ENCODE results near the gene CADPS2.

DNA sequence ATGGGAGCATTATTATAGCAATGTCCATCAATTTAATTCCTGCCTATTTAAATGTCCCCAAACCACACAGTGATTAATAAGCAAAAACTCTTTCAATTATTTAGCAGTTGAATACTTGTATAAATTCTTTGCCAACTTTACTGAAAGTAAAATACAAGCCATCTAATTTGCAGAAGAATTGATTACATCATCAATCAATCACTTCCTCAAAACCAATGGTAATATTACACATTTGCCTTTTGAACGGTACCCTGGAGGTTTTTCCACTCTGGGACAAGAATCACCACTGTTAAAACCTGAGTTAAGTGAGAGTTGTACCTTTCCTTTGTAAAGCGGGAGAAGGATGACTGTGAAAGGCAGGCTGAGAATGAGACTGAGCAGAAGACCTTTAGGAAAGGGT, 280.3 kb downstream of the CADPS2 start:
- TF ChIP-seq, protein P1, sequence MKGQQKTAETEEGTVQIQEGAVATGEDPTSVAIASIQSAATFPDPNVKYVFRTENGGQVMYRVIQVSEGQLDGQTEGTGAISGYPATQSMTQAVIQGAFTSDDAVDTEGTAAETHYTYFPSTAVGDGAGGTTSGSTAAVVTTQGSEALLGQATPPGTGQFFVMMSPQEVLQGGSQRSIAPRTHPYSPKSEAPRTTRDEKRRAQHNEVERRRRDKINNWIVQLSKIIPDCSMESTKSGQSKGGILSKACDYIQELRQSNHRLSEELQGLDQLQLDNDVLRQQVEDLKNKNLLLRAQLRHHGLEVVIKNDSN (IDR thresholded peaks at IDR 0.05), result no peak
- TF ChIP-seq, protein P2, sequence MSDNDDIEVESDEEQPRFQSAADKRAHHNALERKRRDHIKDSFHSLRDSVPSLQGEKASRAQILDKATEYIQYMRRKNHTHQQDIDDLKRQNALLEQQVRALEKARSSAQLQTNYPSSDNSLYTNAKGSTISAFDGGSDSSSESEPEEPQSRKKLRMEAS (IDR thresholded peaks at IDR 0.05), result no peak
- TF ChIP-seq RAD21 (IDR thresholded peaks at IDR 0.05; ENCODE audit: low read depth) (no peak), TEAD4 (IDR thresholded peaks at IDR 0.05) (no peak), YY1 (IDR thresholded peaks at IDR 0.05; ENCODE audit: low read depth) (no peak), EGR1 (IDR thresholded peaks at IDR 0.05) (no peak), CEBPB (IDR thresholded peaks at IDR 0.05) (no peak), CREB1 (IDR thresholded peaks at IDR 0.05; ENCODE audit: low read depth) (no peak), NFIC (IDR thresholded peaks at IDR 0.05) (no peak), FOXM1 (IDR thresholded peaks at IDR 0.05; ENCODE audit: borderline replicate concordance, low read depth) (no peak), EP300 (IDR thresholded peaks at IDR 0.05; ENCODE audit: borderline replicate concordance) (no peak), TCF12 (IDR thresholded peaks at IDR 0.05; ENCODE audit: low read depth) (no peak), TAF1 (IDR thresholded peaks at IDR 0.05; ENCODE audit: low read depth) (no peak)
- TF ChIP-seq, protein P3, sequence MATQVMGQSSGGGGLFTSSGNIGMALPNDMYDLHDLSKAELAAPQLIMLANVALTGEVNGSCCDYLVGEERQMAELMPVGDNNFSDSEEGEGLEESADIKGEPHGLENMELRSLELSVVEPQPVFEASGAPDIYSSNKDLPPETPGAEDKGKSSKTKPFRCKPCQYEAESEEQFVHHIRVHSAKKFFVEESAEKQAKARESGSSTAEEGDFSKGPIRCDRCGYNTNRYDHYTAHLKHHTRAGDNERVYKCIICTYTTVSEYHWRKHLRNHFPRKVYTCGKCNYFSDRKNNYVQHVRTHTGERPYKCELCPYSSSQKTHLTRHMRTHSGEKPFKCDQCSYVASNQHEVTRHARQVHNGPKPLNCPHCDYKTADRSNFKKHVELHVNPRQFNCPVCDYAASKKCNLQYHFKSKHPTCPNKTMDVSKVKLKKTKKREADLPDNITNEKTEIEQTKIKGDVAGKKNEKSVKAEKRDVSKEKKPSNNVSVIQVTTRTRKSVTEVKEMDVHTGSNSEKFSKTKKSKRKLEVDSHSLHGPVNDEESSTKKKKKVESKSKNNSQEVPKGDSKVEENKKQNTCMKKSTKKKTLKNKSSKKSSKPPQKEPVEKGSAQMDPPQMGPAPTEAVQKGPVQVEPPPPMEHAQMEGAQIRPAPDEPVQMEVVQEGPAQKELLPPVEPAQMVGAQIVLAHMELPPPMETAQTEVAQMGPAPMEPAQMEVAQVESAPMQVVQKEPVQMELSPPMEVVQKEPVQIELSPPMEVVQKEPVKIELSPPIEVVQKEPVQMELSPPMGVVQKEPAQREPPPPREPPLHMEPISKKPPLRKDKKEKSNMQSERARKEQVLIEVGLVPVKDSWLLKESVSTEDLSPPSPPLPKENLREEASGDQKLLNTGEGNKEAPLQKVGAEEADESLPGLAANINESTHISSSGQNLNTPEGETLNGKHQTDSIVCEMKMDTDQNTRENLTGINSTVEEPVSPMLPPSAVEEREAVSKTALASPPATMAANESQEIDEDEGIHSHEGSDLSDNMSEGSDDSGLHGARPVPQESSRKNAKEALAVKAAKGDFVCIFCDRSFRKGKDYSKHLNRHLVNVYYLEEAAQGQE (IDR thresholded peaks at IDR 0.05; ENCODE audit: low read depth), result no peak
